Colonic mucosa (tissue), 4 donors: ENCODE results near the gene MED26. TPM values are rescaled to one million over a fixed set of nuclear protein-coding genes. Genes with fewer than 3 reads are reported as not detected.

Experiments used
- DNase-seq: peaks from one replicate; pipeline ENCODE4 v3.0.0-alpha.2; 2020
- H3K27ac ChIP-seq: fragments of 200-600 bp; one replicate; pipeline ENCODE4 v1.8.0; 2021
- H3K27me3 ChIP-seq: fragments of 200-600 bp; one replicate; pipeline ENCODE4 v1.8.0; 2021
- H3K36me3 ChIP-seq: fragments of 200-600 bp; one replicate; pipeline ENCODE4 v1.8.0; 2021
- H3K4me1 ChIP-seq: fragments of 200-600 bp; one replicate; pipeline ENCODE4 v1.8.0; 2021; ENCODE audit warnings: mild to moderate bottlenecking
- H3K4me3 ChIP-seq: fragments of 200-600 bp; one replicate; pipeline ENCODE4 v1.8.0; 2021
- H3K9ac ChIP-seq, 2 donors: one replicate each; pipeline ENCODE4 v1.7.0; 2013; ENCODE audit warnings: control low read depth in 2 of 2, low read depth in 2 of 2, low read length in 2 of 2
- H3K9me3 ChIP-seq: fragments of 200-600 bp; one replicate; pipeline ENCODE4 v1.8.0; 2021
- intact Hi-C: fragments of 100-400 bp; cut with DNase I; formaldehyde crosslinking; loops from one replicate; pipeline ENCODE4 v1.14.1; 2022
- total RNA-seq, 2 donors: library from RNA; stranded (reverse); fragmentation: NEBNext Ultra II Directional in 1 of 2; extraction: Animal tissue kit (Norgen Biotek cat#: 25700) in 1 of 2; gene quantifications; one replicate each; pipeline ENCODE4 v1.2.1, GENCODE V29; 2021
- TF ChIP-seq, protein P1 (sequence below): fragments of 200-600 bp; IDR thresholded peaks from one replicate; pipeline ENCODE4 v1.8.0; 2022; ENCODE audit warnings: antibody characterized with exemption, mild to moderate bottlenecking
- donor health status: healthy.
- donor health status: DM: no; HTN: no; CAD: no.
- donor health status: DM: no; HTN: no; CAD: no.

The MED26 gene
- total RNA-seq, 2 donors from 2014 or later, result 10.0 to 11.9 TPM

DNA sequence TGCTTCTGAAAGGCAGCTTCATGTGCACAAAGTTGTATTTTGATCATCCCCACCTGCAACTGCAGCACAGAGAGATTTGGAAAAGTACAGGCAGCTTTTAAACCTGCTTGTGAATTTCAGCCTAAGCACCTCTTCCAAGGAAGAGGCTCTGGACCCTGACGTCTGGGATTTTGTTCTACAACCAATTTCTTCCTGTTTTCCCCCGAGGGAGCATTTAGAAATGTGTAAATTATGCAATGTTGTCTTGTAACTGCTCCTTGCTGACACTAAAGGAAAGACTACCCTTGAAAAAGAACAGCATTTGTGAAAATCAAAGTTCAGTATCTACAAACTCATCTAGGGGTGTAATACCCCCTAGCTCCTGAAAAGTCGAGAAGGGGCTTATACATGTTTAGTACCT is 15.4 kb downstream of the MED26 start:
- intact Hi-C loops, result no loop called here
- Histone ChIP-seq H3K4me1 (peaks cover 3% of the 10 kb centered on the region), H3K27ac (no peak overlapping the region), H3K9me3 (no peaks in the 10 kb centered on the region), H3K36me3 (no peaks in the 10 kb centered on the region), H3K9ac (no peak overlapping the region), H3K27me3 (no peaks in the 10 kb centered on the region), H3K4me3 (no peak overlapping the region)
- TF ChIP-seq, protein P1, sequence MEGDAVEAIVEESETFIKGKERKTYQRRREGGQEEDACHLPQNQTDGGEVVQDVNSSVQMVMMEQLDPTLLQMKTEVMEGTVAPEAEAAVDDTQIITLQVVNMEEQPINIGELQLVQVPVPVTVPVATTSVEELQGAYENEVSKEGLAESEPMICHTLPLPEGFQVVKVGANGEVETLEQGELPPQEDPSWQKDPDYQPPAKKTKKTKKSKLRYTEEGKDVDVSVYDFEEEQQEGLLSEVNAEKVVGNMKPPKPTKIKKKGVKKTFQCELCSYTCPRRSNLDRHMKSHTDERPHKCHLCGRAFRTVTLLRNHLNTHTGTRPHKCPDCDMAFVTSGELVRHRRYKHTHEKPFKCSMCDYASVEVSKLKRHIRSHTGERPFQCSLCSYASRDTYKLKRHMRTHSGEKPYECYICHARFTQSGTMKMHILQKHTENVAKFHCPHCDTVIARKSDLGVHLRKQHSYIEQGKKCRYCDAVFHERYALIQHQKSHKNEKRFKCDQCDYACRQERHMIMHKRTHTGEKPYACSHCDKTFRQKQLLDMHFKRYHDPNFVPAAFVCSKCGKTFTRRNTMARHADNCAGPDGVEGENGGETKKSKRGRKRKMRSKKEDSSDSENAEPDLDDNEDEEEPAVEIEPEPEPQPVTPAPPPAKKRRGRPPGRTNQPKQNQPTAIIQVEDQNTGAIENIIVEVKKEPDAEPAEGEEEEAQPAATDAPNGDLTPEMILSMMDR, result no peak
- no peak for DNase-seq

DNA sequence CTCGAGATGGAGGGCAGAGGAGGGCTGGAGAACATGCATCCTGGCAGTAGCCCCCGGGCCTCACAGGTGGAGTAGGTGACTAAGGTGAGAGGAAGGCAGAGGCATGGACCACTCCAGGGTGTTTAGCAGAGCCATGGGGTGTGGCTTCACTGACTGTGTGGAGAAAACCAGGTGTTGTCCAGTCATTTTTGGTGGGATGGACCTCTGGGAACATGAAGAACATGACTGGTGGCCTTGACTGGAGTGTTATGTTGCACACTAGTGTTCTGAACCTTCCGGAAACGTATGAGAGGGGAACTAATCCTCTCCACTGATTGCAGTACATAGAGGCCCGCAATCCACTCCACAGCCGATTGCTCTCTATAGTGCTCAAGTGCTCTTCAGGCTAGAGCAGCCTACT is 16.9 kb downstream of the MED26 start:
- intact Hi-C loops, result no loop called here
- Histone ChIP-seq H3K9ac (no peak overlapping the region), H3K36me3 (no peaks in the 10 kb centered on the region), H3K4me1 (peaks cover 3% of the 10 kb centered on the region), H3K4me3 (no peak overlapping the region), H3K27ac (no peak overlapping the region), H3K9me3 (no peaks in the 10 kb centered on the region), H3K27me3 (no peaks in the 10 kb centered on the region)
- TF ChIP-seq, protein P1, result no peak
- no peak for DNase-seq

DNA sequence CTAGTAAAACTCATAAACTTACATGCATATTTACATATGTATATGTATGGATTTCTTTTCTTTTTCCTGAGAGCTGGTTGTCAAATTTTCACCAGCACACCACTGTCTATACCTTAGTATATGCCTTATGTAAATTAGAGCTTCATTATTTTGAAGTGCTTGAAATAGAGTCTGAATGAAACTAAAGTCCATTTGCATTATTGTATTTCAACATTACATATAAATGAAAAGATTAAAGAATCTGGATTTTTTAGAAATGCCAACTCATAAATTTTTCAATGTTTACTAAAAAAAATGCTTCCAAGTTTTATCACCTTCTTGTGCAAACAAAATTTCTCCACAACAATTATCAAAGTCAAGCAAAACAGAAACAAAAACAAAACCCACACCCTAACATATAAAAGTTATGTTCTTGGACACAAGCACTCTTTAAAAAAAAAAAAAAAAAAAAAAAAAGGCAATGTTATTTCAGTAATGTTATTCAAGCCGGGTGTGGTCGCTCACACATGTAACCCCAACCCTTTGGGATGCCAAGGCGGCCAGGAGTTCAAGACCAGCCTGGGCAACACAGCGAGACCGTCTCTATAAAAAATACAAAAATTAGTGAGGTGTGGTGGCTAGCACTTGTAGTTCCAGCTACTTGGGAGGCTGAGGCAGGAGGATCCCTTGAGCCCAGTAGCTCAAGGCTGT is 18.3 kb downstream of the MED26 start:
- intact Hi-C loops, result no loop called here
- DNase-seq, result no peak
- H3K27me3 ChIP-seq, result no peaks in the 10 kb centered on the region
- H3K4me1 ChIP-seq, result peaks cover 3% of the 10 kb centered on the region
- H3K36me3 ChIP-seq, result no peaks in the 10 kb centered on the region
- no peak overlapping the region for H3K4me3 ChIP-seq
- no peak overlapping the region for H3K27ac ChIP-seq
- H3K9me3 ChIP-seq, result no peaks in the 10 kb centered on the region
- no peak overlapping the region for H3K9ac ChIP-seq
- TF ChIP-seq, protein P1, result no peak

DNA sequence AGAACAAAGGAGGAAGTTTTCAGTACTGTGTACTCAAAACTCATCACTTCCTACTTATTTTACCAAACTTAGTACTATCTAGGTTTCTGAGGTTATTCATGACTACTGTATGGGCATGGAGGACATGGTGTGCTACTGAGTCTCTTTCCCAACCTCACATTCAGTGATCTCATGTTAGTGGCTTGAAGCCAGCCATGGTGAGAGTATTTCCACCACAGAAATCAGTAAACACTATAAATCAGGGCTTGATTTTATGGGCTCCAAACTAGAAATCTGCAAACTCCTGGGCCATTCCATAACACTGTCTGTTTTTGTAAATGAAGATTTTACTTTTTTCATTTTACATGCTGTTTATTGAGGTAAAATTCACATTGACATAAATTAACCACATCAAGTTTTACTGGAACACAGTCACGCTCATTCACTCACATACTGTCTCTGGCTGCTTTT is 19.7 kb downstream of the MED26 start:
- intact Hi-C loops, result no loop called here
- H3K4me3 ChIP-seq, result no peak overlapping the region
- no peak for DNase-seq

DNA sequence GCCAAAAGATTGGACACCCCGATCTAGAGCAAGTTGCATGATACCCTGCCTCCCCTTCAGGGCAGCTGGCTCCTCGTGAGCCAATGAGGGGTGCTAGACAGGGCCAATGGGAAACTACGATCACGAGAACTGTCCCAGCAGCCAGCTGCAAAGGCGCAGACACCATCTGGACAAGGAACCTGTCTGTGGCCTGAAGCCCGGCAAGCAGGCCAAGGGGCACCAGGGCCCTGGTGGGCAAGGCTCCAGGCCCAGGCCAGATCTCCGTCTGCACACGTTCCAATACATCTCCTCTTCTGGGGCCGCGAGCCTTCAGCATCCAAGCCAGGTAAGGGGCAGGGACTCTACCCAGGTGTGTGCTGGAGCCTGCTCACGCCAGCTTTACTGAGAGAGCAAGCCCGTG is 20.2 kb downstream of the MED26 start:
- H3K27ac ChIP-seq, result no peak overlapping the region
- intact Hi-C loops, result no loop called here
- peaks cover 3% of the 10 kb centered on the region for H3K4me1 ChIP-seq

More for the DNA sequence above, 19.7 kb downstream of the MED26 start:
- no peak overlapping the region for H3K9ac ChIP-seq
- no peaks in the 10 kb centered on the region for H3K9me3 ChIP-seq
- no peaks in the 10 kb centered on the region for H3K27me3 ChIP-seq
- TF ChIP-seq, protein P1, result no peak
- H3K27ac ChIP-seq, result no peak overlapping the region
- H3K36me3 ChIP-seq, result no peaks in the 10 kb centered on the region
- H3K4me1 ChIP-seq, result peaks cover 3% of the 10 kb centered on the region

More for the DNA sequence above, 20.2 kb downstream of the MED26 start:
- DNase-seq, result no peak
- H3K9ac ChIP-seq, result peak overlapping the region in 1 of 2 donors; percentile 8
- no peaks in the 10 kb centered on the region for H3K27me3 ChIP-seq
- no peaks in the 10 kb centered on the region for H3K36me3 ChIP-seq
- H3K4me3 ChIP-seq, result no peak overlapping the region
- TF ChIP-seq, protein P1, result no peak
- no peaks in the 10 kb centered on the region for H3K9me3 ChIP-seq
